Stimulated activated CD4-positive, alpha-beta T cell treated with anti-CD3 and anti-CD28 coated beads, TNF-alpha, amount 100 ng/mL, for 48 hours (primary cell): Measurements from ENCODE around the gene SHISA9.

Source experiments
- DNase-seq, 3 donors: peaks; one replicate each; pipeline ENCODE4 v3.0.0-alpha.2; 2020; ENCODE audit warnings: low read depth in 3 of 3

The SHISA9 gene

GRCh38 chr16:12951976-12952375 lies 50.6 kb downstream of the SHISA9 start:
- DNase-seq: no peak

- DNase-seq: no peak
These were observed 57.0 kb downstream of the SHISA9 start for GRCh38 chr16:12958366-12958765.

GRCh38 chr16:12959072-12959471 lies 57.7 kb downstream of the SHISA9 start:
- DNase-seq: no peak

GRCh38 chr16:12961626-12962025 lies 60.2 kb downstream of the SHISA9 start:
- DNase-seq: no peak

- no peak for DNase-seq
These were observed 63.1 kb downstream of the SHISA9 start for GRCh38 chr16:12964461-12964860.

GRCh38 chr16:12965274-12965804 lies 63.9 kb downstream of the SHISA9 start:
- DNase-seq: no peak

GRCh38 chr16:12971241-12971640 lies 69.8 kb downstream of the SHISA9 start:
- DNase-seq: no peak

GRCh38 chr16:12972246-12972645 lies 70.8 kb downstream of the SHISA9 start:
- DNase-seq: no peak

GRCh38 chr16:12975766-12976165 lies 74.4 kb downstream of the SHISA9 start:
- DNase-seq: no peak

- DNase-seq: no peak
These were observed 75.1 kb downstream of the SHISA9 start for GRCh38 chr16:12976496-12976895.

GRCh38 chr16:12976936-12977335 lies 75.5 kb downstream of the SHISA9 start:
- DNase-seq: no peak

- no peak for DNase-seq
These were observed 84.1 kb downstream of the SHISA9 start for GRCh38 chr16:12985516-12985915.

GRCh38 chr16:12988071-12988470 lies 86.7 kb downstream of the SHISA9 start:
- no peak for DNase-seq

GRCh38 chr16:12992066-12992465 lies 90.7 kb downstream of the SHISA9 start:
- DNase-seq: no peak

- DNase-seq: no peak
These were observed 93.0 kb downstream of the SHISA9 start for GRCh38 chr16:12994402-12994801.

- no peak for DNase-seq
These were observed 94.4 kb downstream of the SHISA9 start for GRCh38 chr16:12995721-12996372.

GRCh38 chr16:12998361-12999085 lies 97.1 kb downstream of the SHISA9 start:
- DNase-seq: no peak

- no peak for DNase-seq
These were observed 98.0 kb downstream of the SHISA9 start for GRCh38 chr16:12999368-12999767.

- no peak for DNase-seq
These were observed 104.4 kb downstream of the SHISA9 start for GRCh38 chr16:13005721-13006247.

GRCh38 chr16:13012601-13013000 lies 111.2 kb downstream of the SHISA9 start:
- DNase-seq: no peak

- no peak for DNase-seq
These were observed 111.6 kb downstream of the SHISA9 start for GRCh38 chr16:13013043-13013442.

- DNase-seq: no peak
These were observed 113.1 kb downstream of the SHISA9 start for GRCh38 chr16:13014476-13014875.

- no peak for DNase-seq
These were observed 116.6 kb downstream of the SHISA9 start for GRCh38 chr16:13018026-13018425.
